Fibroblast of skin of right quadriceps (primary cell): ENCODE results near the gene CDH13.

ENCODE experiments used
- DNase-seq: peaks from one replicate; pipeline ENCODE4 v3.0.0-alpha.2; 2013

The CDH13 gene

DNA sequence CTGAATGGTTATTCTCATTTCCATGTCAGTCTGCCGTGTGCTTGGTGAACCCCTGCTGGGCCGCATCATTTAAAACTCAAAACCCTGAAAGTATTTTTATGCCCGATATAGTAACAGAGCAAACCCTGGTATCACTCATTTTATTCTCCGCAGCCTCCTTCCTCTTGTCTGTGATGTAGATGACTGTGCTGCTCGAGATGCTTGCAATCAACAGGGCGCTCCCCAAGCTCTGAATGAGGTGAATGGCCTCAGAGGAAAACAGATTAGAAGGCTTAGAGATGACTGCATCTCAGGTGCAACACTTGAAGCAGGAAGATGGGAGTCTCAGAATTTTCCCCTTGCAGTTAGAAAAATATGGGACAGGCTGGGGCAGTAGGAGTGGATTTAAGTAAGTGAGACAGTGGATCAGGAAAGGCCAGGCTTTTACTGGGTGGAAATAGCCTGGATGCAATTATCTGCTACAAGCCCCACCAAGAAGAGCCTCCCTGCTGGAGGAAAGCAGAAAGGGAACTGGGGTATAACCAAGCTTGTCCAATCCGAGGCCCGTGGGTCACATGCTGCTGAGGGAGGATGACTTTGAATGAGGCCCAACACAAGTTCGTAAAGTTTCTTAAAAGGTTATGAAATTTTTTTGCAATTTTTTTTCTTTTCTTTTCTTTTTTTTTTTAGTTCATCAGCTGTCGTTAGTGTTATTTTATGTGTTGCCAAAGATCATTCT, 166.9 kb downstream of the CDH13 start:
- no peak for DNase-seq

DNA sequence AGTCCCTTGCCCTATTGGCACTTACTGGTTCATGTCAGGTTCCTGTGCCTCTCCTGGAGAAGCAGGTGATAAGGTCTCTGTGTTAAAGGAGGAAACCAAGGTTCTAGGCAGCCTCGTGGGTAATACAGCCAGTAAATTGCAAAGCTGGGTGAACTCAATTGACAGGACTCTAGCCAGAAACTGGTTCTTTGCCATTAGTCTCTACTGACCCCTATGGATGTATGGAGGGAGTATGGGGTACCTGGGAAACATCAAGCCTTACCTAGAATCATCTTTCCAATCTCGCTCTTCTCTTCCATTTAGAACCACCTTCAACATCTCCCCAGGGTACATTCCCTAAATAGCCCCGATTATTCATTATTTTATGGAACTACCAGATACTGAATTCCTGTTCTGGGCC, 169.3 kb downstream of the CDH13 start:
- DNase-seq = no peak

DNA sequence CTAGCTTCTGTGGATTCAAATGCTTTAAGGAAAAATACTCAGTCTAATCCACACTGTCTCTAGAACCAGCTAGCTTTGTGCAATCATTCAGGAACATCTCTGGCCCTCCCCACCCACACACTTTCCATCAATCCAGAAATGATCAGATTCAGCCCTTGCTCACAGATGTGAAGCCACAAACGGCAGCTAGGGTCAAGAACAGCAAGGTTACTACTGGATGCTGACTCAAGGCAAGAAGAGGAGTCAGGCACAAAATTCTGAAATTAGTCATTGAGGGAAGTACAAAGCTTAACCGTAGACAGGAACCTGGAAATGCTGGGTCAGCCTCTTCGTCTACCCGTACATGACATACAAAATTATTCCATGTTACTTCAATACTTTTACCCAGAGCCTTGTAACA, 174.6 kb downstream of the CDH13 start:
- DNase-seq = peak; percentile 8

DNA sequence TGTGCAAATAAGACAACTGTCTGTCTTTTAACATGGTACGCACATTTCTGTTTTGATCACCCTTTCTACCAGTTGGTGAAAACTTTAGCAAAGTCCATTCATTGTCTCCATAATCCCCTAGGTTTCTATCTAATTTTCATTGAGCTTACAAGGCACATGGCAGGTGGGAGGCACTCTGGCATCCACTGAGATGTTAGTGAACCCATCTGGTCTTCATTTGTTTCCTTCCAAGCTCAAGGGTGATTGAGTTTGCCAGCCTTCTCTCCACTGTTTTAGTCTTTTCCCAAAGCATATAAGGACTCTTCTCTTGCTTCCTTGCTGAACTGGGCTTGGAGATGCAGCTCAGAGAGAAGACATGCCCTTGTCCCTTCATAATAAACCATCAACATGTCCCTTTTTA, 179.1 kb downstream of the CDH13 start:
- DNase-seq = no peak

DNA sequence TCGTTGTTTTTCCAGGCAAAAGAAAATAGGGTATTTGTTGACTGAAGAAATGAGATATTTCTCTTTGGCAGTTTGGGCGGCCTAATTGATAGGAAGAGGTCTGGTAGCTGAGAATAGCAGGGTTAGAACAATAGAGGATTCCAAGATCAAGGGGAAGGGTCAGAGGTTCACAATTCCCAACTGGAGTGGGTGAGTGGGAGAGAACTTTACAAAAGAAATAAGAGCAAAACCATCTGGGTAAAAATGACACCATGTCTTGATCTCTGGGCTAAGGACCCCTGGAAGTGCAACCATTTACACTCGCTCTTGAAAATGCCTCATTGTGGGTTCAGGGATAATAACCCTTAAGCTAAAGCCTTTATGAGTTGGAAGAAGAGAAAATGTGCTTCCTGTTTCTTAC, 180.5 kb downstream of the CDH13 start:
- DNase-seq = no peak

DNA sequence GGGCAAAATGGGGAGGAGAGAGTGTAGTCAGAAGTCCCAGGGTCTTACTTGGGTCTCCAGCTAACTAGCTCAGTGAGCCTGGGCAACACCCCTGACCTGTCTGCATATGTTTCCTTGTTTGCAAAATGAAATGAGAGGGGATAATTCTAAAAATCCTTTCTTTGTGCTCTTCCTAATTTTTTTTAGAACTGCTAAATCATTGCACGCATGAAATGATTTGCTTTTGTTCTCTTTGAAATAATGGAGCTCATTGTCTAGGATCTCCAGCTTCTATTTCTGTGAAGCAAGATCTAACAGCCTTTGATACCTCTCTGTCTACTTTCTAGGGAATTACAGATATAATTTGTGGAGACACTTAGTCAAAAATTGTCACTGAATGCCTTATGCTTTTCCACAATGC, 181.3 kb downstream of the CDH13 start:
- no peak for DNase-seq

DNA sequence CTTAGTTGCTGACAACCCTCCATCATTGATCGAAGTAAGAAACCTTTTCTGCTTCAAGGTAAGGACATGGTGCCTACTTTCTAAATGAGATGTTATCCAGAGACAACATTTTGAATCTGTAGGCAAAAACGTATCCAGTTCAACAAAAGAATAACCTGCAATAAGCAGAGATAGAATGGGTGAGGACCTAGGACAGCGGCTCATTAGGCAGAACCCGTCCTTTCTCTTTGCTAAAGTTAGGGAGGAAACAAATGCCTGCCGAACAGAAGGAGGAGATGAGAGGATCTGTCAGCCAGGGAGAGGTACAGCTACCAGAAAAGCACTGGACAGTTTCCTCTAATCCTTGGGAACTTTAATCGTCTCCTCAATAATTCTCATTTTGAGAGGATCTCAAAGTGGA, 183.3 kb downstream of the CDH13 start:
- DNase-seq = no peak

DNA sequence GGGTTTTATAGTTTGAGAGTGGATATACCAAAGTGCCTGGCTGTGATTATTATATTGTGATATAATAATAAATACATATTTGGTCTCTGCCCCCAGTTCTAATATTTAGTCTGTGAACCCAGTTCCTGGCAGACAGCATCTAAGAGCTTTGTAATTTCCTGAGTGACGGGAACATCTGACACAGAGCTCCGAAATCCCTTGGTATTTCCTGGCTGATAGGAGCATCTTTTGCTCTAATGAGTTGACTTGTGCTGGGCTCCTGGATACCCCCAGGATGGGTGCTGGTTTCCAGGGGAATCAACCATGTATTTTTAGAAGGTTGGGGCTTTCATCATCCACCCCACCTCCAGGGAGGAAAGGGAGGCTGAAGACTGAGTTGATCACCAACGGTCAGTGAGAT, 187.3 kb downstream of the CDH13 start:
- DNase-seq = no peak

DNA sequence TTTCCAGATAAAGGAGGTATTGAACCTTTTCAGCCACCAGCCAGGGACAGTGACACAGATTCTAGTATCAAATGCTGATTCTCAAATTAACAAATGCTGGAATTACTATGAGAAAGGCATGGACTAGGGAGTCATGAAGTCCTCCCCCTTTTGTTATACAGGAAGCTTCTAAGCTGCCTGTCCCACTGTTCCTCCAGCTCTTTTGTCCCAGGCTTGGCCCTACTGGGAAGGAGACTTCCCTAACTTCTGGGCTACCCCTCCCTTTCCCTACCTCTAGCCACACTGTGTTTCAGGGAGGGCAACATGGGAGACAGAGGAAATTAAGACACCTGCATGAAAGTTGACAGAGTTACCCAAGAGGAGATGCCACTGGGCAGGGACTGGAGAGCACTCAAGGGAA, 192.5 kb downstream of the CDH13 start:
- no peak for DNase-seq

DNA sequence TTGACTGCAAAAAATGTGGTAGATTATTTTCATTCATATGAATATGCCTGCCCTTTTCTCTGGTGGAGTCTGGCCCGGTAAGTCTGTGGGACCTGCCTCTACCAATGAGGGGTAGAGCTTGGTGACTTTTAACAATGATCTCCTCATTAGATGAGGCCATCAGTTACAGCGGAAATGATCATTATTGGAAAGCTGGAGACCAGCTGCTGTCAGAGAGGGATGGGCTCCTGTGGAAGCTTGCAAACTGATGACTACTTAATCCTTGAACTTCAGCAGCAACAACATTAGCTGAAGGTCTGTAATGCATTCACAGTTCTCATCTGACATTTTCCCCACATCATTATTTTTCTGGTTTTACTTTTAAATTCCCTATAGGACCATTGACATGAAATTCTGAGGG, 194.1 kb downstream of the CDH13 start:
- DNase-seq = no peak

DNA sequence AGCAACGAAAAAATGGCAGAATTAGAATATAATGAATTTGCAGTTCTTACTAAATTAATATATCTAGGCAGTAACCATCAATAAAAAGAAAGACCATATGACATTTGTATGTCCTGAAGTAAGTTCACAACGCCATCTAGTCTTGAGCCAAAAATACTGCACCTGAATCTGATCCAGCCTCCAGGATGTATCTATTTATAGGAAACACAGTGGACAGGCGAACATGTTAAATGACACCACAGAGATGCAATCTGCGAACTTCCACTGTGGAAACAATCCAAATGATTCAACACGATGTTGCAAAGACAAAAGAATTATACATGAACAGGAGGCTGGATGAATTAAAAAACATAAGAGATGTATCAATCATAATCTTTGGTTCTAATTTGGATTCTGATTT, 197.6 kb downstream of the CDH13 start:
- peak; percentile 14 for DNase-seq

DNA sequence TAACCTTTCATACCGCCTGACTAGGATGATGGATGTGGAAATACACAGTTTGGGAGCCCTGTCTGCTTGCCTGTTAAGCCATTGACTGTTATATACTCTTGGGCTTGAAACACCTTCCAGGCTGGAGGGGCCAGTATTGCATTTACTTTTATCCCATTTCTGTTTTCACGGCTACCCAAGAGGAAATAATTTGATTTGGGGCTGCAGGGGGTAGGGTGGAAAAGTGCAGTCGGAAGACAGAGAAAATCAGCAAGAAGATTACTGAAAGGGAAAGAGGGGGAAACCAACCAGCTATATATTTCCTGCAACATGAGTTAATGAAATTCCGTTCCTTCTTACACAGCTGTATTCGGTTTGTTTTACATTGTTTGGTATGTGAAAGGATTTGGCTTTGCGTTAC, 202.5 kb downstream of the CDH13 start:
- DNase-seq = peak; percentile 23

DNA sequence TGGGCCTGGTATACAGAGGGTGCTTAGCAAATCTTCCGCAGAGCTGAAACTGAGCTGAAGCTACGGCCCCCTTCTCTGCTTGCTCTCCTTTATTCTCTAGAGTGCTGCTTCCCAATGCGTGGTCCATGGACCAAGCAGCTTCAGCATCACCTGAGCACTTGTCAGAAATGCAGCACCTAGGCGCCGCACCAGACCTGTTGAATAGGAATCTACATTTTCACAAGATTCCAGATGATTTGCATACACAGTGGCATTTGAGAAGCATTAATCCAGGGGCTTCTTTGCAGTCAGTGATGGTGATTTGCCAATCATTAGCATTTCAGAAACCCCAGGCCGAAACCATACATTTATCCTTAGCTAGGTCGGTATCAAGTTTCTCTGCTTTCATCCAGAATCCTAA, 204.2 kb downstream of the CDH13 start:
- DNase-seq = no peak

DNA sequence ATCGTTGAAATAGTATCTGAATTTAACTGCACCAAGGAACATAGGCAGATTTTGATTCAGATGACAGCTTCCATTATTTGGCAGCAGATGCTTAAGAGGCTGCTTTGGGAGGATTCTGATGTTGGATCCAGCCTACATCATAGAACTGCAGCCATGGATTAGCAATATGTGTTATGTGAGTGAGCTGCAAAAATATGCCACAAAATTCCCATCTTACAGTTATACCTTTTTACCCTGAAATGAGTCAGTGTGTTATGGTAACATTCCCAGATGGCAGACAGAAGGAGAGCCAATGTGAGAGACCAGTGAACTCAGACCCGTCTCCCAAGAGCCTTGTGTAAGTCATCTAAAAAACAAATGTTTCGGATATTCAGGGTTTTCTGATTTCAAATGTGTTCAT, 206.1 kb downstream of the CDH13 start:
- peak; percentile 86 for DNase-seq

DNA sequence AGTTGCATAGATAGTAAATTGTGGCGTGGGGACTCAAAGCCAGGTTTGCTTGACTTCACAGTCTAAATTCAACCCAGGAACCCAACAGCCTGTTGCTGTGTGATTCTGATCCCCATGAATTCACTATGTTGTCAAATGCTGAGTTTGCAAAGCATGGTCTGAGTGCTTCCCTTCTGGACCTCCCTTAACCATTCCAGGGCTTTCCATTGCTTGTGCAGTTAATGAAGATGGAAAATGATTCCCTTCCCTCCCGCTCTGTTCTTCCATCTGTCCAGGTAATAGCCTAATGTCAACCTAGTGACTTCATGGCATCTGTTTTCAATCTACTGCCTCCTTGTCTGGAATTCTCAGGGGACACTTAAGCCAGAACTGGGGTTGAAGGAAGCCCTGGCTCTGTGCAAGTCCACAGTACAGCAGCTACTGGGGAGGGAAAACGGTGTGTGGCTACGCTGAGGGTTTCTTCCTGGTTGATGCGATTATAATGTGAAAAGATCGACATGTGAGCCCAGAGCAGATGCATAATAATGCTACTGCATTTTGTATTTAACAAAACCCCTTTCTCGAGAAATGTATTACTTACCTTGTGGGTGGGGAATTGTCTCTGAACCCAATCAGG, 206.7 kb downstream of the CDH13 start:
- DNase-seq = peak; percentile 29

DNA sequence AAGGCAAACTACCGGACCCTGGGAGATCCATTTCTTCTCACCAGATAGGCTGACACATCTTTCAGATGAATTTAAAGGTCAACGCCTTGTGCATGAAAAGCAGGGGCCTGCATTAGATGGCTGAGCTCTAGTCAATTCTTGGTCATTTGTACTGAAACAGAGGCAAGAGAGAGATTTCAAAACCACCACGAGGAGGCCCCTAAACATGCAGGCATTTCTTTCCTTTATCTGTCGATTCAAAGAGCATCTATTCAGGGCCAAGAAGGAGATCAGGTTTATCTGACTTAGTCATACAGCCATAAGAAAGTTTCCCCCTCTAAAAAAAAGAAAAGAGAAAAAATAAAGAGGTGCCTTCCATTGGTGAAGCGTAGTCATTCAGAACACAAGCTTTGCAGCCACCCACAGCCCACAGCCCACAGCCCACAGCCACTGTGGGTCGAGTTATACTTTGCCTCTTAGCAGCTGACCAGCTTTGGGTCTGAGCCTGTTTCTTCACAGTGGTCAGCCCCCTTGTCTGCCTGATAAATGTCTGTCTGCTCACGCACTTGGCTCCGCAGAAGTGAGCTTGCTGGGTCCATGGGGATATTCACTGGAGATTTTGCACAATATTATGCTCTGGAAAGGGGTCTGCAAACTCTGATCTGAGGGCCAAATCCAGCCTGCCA, 207.5 kb downstream of the CDH13 start:
- peak; percentile 7 for DNase-seq

DNA sequence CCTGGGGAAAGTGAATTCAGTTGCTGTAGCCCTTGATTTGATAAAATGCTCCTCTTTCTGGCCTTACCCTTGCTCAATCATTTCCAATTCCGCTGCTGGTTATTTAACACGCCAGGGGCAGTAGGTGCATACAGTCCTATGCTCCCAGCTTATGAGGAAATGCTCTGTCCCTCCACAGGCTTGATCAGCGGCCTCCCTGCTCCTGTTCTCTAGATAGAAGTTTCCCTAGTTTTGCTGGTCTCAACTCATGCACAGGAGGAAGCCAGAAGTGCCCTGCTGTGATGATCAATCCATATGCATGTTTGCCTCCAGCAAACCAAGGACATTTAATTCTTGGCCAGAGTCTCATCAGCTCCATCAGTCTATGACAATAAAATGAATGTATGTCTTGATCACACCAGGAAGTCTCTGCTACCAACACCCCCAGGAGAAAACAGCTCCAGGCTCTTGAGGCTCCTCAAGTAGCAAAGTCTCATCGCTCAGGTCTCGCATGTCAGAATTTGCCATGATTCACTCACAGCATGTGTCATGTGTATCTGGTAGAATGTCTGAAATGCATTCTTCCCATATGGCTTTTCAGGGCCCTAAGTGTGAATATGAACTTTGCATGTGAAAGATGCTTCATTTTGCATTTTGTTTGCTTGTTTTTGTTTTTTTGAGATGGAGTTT, 208.9 kb downstream of the CDH13 start:
- DNase-seq = peak; percentile 78

DNA sequence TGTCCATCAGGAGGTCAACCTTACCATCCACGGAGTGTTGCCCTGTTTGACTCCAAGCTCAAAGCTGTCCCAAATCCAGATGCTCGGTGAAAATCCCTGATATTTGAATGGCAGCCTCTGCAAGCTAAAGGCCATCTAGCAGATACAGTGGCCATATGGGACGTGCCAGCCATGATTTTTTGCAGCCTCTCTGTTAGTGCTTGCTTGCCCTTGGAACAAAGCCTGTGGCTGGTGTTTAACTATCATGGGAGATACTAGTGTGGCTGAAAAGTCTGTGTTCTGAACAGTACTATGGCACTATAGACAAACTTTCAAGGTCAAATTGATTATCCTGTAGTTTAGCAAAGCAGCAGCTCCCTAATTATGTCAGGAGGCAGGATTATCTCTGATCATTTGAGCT, 214.3 kb downstream of the CDH13 start:
- DNase-seq = no peak

DNA sequence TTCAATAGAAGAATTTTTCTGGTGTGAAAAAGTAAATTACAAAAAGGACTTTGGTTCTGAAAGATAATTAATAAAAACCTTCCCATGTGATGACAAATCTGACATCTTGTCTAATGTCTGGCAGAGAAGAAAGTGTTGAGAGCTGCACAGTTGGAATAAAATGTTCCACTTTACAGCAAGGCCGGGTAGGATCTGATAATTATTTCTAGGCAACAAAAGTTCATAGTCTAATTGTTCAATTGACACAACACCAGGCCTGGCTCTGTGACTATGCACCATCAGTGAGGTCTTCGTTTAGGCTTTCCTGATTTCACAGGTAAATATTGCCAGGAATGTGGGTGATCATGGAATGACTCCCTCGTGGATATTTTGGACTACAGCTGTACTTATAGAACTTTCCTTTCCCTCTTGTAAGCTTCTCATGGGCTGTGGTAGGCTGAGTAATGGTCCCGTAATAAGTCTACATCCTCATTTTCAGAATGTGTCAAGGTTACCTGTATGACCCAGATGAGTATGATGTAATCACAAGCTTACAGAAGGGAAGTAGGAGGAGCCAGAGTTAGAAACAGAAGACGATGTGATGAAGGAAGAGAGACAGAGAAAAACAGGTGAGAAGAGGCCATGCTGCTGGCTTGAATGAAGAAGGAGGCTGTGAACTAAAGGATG, 217.0 kb downstream of the CDH13 start:
- no peak for DNase-seq

DNA sequence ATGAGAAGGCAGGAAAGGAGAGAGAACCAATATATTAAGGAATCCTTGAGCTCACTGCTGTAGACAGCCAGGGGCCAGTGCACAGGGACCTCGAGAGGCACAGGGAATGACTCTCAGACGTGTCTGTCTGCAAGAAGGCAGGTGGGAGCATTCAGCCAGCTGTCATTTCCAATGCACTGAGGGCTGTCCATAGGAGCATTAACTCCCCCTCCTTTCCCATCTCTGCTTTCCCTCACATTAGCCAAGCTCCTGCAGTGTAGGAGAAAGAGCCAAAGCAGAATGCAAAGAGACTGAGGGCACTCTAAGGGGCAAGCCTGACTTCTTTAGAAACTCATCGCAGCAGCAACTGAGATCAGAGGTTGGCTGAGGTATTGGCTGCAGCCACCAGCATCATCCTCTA, 218.3 kb downstream of the CDH13 start:
- no peak for DNase-seq

DNA sequence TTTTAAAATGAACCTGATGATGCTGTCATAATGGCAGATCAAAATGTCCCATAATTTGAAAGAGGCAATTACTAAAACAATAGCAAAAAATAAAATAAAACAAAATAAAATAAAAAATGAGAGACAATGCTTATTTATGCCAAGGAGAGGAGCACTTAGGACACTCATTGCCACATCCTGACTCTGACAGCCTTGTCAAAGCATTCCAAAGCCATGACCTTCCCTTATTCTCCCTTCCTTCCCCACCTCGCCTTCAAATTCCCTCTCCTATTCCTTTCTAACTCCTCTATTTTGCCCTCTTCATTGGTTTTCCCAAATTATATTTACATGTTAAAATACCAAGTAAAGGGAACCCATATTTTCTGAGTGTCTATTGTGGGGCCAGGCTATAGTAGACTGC, 220.0 kb downstream of the CDH13 start:
- DNase-seq = no peak

DNA sequence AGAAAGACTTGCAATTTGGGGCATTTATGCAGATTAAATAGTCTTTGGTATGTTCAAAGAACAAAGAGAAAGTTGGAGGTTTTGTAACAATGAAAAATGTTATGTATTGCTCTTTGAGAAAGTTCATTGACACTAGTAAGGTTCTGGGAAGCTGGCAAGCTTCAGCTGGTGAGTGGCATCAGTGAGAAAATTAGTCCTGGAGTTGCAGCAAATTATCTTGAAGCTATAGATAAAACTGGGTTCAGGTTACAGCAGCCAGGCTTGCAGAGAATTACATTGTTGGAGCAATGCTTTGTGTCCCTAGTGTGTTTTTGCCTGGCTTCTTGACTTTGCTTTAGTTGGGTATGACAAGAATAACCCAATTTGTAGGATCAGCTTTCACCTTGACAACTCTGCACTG, 221.2 kb downstream of the CDH13 start:
- no peak for DNase-seq

DNA sequence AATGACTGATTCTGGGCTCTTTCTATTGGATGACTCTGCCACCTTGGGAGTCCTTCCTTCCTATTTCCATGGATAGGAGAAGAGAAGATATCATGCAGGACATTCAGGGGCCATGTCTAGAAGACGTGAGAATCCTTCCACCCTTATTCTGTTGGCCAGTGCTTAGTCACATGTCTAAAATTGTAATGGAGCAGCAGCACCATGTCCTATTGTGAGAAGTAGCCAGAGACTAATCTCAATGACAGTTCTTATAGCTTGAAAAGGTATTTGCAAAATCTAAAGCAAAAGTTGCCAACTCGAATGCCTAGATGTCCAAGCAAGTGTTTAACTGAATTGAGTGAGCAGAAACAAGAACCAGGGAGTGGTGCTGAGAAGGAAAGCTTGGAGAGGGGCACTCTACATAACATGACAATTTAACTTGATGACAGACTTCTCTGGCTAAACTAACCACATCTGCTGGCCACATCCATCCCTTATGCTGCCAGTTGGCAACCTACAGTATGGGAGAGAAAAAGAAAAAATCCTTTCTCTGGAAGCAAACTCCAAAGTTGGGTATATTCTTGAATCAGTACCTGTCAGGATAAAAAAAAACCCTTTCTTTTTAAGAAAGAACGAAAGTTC, 225.7 kb downstream of the CDH13 start:
- DNase-seq = no peak
